Testis (tissue), 3 donors: ENCODE results near the gene COL4A2. TPM values are rescaled to one million over a fixed set of nuclear protein-coding genes. Genes with fewer than 3 reads are reported as not detected.

ENCODE experiments used
- DNase-seq: peaks from one replicate; pipeline ENCODE4 v3.0.0-alpha.2; 2019
- H3K27ac ChIP-seq, 2 donors: fragments of 200-600 bp; sonication (generic); one replicate each; pipeline ENCODE4 v1.5.1; 2019
- H3K27me3 ChIP-seq: fragments of 200-600 bp; sonication (generic); one replicate; pipeline ENCODE4 v1.5.1; 2019
- H3K36me3 ChIP-seq: fragments of 200-600 bp; sonication (generic); one replicate; pipeline ENCODE4 v1.5.1; 2017; ENCODE audit warnings: low read depth; ENCODE audit errors: missing control alignments
- H3K4me1 ChIP-seq: fragments of 200-600 bp; sonication (generic); one replicate; pipeline ENCODE4 v1.5.1; 2019
- H3K4me3 ChIP-seq, 2 donors: fragments of 200-600 bp; sonication (generic); one replicate each; pipeline ENCODE4 v1.5.1; 2017 to 2019
- H3K9me3 ChIP-seq: fragments of 200-600 bp; sonication (generic); one replicate; pipeline ENCODE4 v1.5.1; 2017
- POLR2A ChIP-seq: fragments of 450-650 bp; IDR thresholded peaks from one replicate; pipeline ENCODE4 v1.6.1; 2017; ENCODE audit warnings: antibody characterized with exemption, mild to moderate bottlenecking, moderate library complexity
- WGBS, 2 donors: methylation state at CpG; one replicate each; pipeline ENCODE4 v1.1.5; 2018; 5-methylcytosine and 5-hydroxymethylcytosine counted together
- intact Hi-C: fragments of 100-400 bp; cut with DNase I; formaldehyde crosslinking; loops from one replicate; pipeline ENCODE4 v1.15.1; 2023; ENCODE audit warnings: low total_unique reads
- polyA plus RNA-seq: library from polyadenylated mRNA; stranded (reverse); fragments of 350-450 nt; fragmentation: Illumina TruSeq; extraction: RNeasy Lipid Tissue Mini Kit (QIAGEN cat#74804); gene quantifications from one replicate; pipeline ENCODE4 v1.2.3, GENCODE V29; 2014; ENCODE audit warnings: low read depth, low replicate concordance; ENCODE audit not compliant: insufficient read depth
- total RNA-seq, 2 donors: library from RNA; depleted of rRNA; stranded (reverse); fragments of >200 nt; gene quantifications; one replicate each; pipeline ENCODE4 v1.2.3, GENCODE V29; 2016
- TF ChIP-seq, protein P1 (sequence below), 3 experiments: fragments of 450-650 bp in 2 of 3; fragments of 200-600 bp in 1 of 3; sonication (generic) in 1 of 3; IDR thresholded peaks; one replicate each; pipeline ENCODE4 v1.5.1; 2016 to 2019; ENCODE audit warnings: antibody characterized with exemption in 3 of 3, mild to moderate bottlenecking in 2 of 3, moderate library complexity in 1 of 3

COL4A2 gene
- total and polyA plus RNA-seq, 3 donors from 2014 or later: 69.1 to 89.9 (median 81.0) TPM

DNA sequence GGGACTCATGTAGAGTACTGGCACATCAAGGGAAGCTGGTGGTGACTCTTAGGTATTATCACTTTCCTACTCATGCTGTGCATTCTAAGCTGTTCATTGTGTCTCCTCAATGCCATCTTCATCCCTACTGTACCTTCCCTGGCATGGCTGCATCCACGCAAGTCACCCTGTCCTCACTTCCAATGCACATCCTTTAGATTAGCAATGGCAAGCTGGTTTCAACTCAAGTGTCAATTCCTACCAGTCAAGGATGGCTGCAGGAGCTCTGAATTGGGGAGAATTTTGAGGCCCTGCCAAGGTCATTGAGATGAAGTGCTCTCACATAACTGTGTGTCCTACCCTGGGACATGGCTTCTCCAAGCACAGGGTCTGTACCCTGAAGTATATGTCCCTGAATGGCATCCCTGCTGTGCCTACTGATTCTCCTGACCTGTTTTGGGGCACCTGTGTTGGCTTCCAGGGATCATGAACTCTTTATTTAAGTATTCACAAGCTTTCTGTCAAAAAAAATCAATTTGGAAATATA is 24.7 kb upstream of the COL4A2 start:
- no peak for DNase-seq
- H3K27ac ChIP-seq: no peak overlapping the region
- TF ChIP-seq POLR2A: no peak
- TF ChIP-seq, protein P1, sequence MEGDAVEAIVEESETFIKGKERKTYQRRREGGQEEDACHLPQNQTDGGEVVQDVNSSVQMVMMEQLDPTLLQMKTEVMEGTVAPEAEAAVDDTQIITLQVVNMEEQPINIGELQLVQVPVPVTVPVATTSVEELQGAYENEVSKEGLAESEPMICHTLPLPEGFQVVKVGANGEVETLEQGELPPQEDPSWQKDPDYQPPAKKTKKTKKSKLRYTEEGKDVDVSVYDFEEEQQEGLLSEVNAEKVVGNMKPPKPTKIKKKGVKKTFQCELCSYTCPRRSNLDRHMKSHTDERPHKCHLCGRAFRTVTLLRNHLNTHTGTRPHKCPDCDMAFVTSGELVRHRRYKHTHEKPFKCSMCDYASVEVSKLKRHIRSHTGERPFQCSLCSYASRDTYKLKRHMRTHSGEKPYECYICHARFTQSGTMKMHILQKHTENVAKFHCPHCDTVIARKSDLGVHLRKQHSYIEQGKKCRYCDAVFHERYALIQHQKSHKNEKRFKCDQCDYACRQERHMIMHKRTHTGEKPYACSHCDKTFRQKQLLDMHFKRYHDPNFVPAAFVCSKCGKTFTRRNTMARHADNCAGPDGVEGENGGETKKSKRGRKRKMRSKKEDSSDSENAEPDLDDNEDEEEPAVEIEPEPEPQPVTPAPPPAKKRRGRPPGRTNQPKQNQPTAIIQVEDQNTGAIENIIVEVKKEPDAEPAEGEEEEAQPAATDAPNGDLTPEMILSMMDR (IDR thresholded peaks at IDR 0.05): no peak
- no peaks in the 10 kb centered on the region for H3K27me3 ChIP-seq
- peaks cover 7% of the 10 kb centered on the region for H3K4me1 ChIP-seq
- no peaks in the 10 kb centered on the region for H3K36me3 ChIP-seq
- intact Hi-C loops: no loop called here
- no peak overlapping the region for H3K4me3 ChIP-seq
- no peaks in the 10 kb centered on the region for H3K9me3 ChIP-seq
- WGBS, 2 donors: 84 to 89% methylated on average over 1 of the region's 1 CpG

DNA sequence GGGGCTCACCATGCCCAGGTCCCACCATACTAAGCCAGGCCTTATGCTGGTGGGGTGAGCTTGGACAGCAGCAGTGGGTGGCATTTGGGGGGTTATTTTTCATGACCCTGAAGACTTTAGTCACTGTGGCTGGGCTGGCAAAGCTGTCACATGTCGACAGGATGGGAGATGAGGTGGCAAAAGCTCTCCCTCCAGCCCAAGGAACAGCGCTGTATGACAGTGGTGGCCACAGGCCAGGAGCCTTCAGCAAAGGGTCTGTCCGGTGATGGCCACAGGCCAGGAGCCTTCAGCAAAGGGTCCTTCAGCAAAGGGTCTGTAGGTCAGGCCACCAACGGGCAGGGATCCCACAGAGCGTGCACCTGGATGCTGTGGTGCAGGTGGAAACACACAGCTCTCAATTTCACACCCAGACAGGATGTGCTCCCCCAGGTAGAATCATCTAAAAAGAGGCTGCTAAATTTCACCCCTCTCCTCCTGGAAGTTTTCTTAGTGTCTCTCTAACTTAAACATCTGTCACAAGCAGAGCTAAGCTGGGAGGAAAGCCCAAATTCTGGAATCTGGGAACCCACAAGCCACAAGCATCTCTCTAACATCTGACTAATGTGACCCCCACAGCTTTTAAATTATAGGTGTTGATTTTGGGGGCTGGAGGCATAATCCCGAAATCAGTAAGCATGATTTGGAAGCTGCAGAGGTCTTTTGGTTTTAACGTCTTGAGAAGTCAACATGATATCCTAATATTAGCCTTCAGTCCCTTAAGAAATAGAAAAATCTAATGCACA is 23.2 kb upstream of the COL4A2 start:
- no peak for TF ChIP-seq POLR2A
- TF ChIP-seq, protein P1 (IDR thresholded peaks at IDR 0.05): no peak
- Histone ChIP-seq H3K4me1 (peaks cover 11% of the 10 kb centered on the region), H3K27ac (no peak overlapping the region), H3K4me3 (no peak overlapping the region), H3K9me3 (no peaks in the 10 kb centered on the region), H3K36me3 (no peaks in the 10 kb centered on the region), H3K27me3 (no peaks in the 10 kb centered on the region)
- 66 to 87% methylated on average over 2 to 7 of the region's 7 CpGs for WGBS, 2 donors
- DNase-seq: no peak
- intact Hi-C loops: no loop called here

DNA sequence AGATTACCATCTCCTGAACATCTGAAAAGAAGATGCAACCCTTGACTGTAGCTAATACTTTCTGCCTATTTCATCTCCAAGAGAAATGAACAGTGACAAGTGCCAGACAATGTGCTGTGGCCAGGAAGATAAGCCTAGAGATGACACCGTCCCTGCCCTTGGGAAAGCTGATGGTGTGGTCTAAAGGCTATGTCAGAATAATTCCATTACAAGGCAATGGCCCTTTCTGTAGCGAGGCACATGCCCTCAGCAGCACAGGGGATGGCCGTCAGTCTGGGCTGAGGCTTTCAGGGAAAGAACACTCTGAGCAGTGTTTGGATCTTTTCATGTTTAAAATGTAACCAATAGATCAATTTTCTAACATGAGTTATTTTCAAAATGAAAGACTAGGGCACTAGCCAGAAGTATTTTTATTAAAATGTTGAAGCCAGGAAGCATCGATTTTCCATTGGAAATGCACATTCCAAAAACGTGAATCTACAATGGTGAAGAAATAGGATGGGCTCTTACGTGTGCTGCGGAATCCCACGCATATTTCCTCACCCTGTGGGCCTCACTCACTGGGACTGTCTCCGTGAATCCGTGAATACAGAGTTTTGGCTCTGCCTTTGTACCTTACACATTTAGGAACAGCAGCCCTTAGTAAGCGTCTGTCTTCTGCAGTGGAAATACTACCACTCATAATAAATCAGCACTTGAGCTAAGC is 22.2 kb upstream of the COL4A2 start:
- H3K9me3 ChIP-seq: no peaks in the 10 kb centered on the region
- peaks cover 11% of the 10 kb centered on the region for H3K4me1 ChIP-seq
- no peaks in the 10 kb centered on the region for H3K27me3 ChIP-seq
- no peak overlapping the region for H3K27ac ChIP-seq
- 84 to 93% methylated on average over 11 of the region's 11 CpGs for WGBS, 2 donors
- TF ChIP-seq, protein P1 (IDR thresholded peaks at IDR 0.05): no peak
- no peak for TF ChIP-seq POLR2A
- no peaks in the 10 kb centered on the region for H3K36me3 ChIP-seq
- intact Hi-C loops: no loop called here
- no peak for DNase-seq
- no peak overlapping the region for H3K4me3 ChIP-seq

DNA sequence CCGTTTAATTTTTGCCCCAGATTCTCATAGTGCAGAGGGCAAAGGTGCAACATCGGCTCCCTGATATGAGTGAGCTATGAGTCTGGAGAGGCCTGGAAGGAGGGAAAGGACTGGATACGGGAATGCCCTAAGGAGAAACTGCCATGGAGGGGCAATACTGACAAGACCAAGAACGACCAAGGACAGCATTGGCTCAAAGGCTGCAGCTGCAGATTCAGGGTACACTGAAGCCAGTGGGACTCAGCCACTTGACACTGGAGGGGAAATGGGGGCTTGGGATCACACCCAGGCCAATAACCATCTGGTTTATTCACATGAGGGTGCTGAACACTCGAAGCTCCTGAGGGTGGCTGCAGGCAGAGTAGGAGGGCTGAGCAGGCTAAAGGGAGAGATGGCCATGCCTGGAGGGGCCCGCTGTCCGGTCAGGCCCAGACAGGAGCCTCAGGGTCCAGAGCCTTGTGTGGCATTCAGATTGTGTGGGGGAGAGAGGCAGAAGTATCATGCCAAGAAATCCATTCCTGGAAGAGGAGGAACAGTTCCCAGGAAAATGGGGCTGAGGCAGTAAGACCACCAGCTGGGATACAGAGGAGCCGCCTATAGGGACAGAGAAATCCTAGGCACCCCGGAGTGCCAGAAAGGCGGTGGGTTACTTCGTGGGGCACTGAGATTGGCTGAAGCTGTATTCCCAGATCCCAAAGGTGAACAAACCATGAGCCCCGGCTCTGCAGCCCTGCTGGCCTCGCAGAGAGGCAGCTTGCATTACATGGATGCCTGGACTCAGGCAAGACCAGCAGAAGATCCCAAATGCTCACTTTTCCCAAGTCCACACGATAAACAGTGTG is 20.9 kb upstream of the COL4A2 start:
- H3K4me1 ChIP-seq: peaks cover 11% of the 10 kb centered on the region
- H3K27me3 ChIP-seq: no peaks in the 10 kb centered on the region
- TF ChIP-seq POLR2A: no peak
- TF ChIP-seq, protein P1 (IDR thresholded peaks at IDR 0.05): no peak
- no peaks in the 10 kb centered on the region for H3K9me3 ChIP-seq
- 68 to 77% methylated on average over 11 to 14 of the region's 14 CpGs for WGBS, 2 donors
- no peak overlapping the region for H3K4me3 ChIP-seq
- no peaks in the 10 kb centered on the region for H3K36me3 ChIP-seq
- intact Hi-C loops: no loop called here
- H3K27ac ChIP-seq: no peak overlapping the region
- DNase-seq: no peak
